NCI-H69 (cell line): ENCODE results near the gene DIPK1C.

Experiments used
- DNase-seq: peaks from one replicate; lab custom pipeline; 2025; lab: John Stamatoyannopoulos, UW

Gene DIPK1C

DNA sequence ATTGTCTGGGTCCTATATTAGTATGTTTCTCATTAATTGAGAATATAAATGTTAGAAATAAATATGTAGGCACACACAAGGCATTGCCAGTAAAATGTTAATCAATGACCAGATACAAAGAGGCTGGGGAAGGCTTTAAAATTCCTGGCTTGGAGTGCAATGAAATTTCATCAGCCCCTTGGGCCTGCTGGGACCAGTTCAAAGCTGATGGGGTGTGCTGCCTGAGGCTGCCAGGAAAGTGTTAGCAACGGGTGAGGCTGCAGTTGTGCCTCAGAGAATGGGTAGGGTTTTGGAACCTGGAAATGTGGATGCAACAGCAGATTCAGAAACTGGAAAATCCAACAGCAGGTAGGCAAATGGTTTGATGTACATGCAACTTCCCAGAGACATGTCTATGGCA is 68.9 kb downstream of the DIPK1C start:
- peak; percentile 40 for DNase-seq

DNA sequence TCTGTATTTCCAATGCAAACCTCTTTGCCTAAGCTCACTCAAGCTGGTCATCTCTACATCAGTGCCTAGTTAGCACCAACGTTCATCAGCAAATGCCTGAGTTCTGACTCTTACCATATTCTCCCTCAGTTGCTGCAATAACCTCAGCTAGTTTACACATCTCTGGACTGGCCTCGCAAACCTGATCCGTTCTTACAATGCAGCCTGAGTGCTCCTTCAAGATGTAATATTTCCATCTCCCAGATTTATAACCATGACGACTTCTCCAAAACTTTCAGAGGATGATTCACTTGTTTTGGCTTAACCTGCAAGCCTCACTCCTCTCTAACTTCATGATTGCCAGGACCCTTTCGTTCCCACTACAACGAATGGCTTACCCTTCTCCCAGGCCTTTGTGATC is 69.7 kb downstream of the DIPK1C start:
- DNase-seq: no peak
